ENCODE results near the gene PTPRZ1. TPM values are rescaled to one million over a fixed set of nuclear protein-coding genes. Genes with fewer than 3 reads are reported as not detected.

PTPRZ1 gene
- total and polyA plus RNA-seq, 2 of the 8 experiments (the other 6 are each of a cell fraction or from before 2014, with no cell fraction given) = 112 to 135 TPM

DNA sequence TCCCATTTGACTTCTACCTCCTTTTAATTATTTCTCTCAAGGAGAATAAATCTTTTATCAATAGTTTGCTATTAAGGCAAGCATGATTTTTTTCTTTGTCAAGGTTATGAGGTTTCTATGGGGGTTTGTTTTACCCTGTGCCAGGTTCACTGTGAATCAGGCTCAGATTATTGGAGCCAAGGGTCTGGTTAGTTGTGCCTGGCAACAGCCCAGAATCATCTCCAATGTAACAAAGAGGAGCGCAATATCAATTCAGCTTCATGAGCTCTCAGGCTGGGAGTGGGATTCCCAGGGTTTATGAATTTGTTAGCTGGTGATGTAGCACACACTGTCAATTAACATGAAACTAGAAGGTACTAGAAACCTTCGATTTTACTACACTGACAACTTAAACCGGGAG is 197.9 kb downstream of the PTPRZ1 start:
- no peak overlapping the region for H2AFZ ChIP-seq (ENCODE audit: low read length)
- no peak overlapping the region for H3K23ac ChIP-seq (ENCODE audit: insufficient read length)
- no peaks in the 10 kb centered on the region for H3K23me2 ChIP-seq (ENCODE audit: low read depth, low read length)
- FAIRE-seq (peak; percentile 28), DNase-seq (ENCODE audit: low read depth in 1 of 2, low spot score in 2 of 2) (no peak)
- no peaks in the 10 kb centered on the region for H3K79me2 ChIP-seq (ENCODE audit: control insufficient read depth in 1 of 2, insufficient read depth in 2 of 2, low read length in 2 of 2)
- no peak overlapping the region for H3K56ac ChIP-seq (replicated peaks; ENCODE audit: insufficient read length, low read depth, low read length)
- no peaks in the 10 kb centered on the region for H3K79me1 ChIP-seq (ENCODE audit: low read depth, low read length)
- no peak overlapping the region for H2BK15ac ChIP-seq (ENCODE audit: low read length)
- WGBS, 2 experiments (ENCODE audit: extremely low coverage in 1 of 2, insufficient coverage in 1 of 2, insufficient read length in 1 of 2, insufficient replicate concordance in 2 of 2, low coverage in 1 of 2, low lambda C conversion rate in 2 of 2, missing lambda C conversion rate in 1 of 2) = 81% methylated on average over 3 of the region's 3 CpGs; no CpG with 5 or more reads in 1 of the 2 experiments
- no peak overlapping the region for H3K27ac ChIP-seq (ENCODE audit: low read depth, low read length)
- H3K9ac ChIP-seq (replicated peaks in 1 of 4; ENCODE audit: extremely low read depth in 1 of 4, low read depth in 3 of 4, low read length in 3 of 4) = no peak overlapping the region
- H4K91ac ChIP-seq (replicated peaks; ENCODE audit: insufficient read length, low read length) = no peak overlapping the region
- no peak overlapping the region for H2BK20ac ChIP-seq (ENCODE audit: low read length)
- no peak overlapping the region for H2BK5ac ChIP-seq (ENCODE audit: low read depth, low read length)
- ChIA-PET POLR2A (ENCODE audit: partially characterized antibody) (interaction anchor here (0.7 to 1.0 kb wide), 3 partner anchors 8 to 12 kb away, joined by 3 to 4 read pairs (median 3); no protein-coding TSS in a partner anchor), CTCF (ENCODE audit: partially characterized antibody) (interaction anchor here (2.1 kb wide), 1 partner anchor 23 kb away, joined by 8 read pairs; no protein-coding TSS in a partner anchor)
- H3K27me3 ChIP-seq (replicated peaks in 1 of 4; ENCODE audit: control insufficient read depth in 3 of 4, extremely low read depth in 1 of 4, insufficient read depth in 3 of 4, low read length in 3 of 4) = no peaks in the 10 kb centered on the region
- no peaks in the 10 kb centered on the region for H3K4me1 ChIP-seq (replicated peaks in 1 of 4; ENCODE audit: control insufficient read depth in 3 of 4, insufficient read depth in 4 of 4, low read length in 3 of 4)
- H3K4ac ChIP-seq (replicated peaks; ENCODE audit: insufficient read length, low read depth, low read length) = no peak overlapping the region
- H2BK120ac ChIP-seq (replicated peaks; ENCODE audit: low read depth, low read length) = no peak overlapping the region
- H2BK12ac ChIP-seq (ENCODE audit: low read depth, low read length) = no peak overlapping the region
- H3K36me3 ChIP-seq (ENCODE audit: control insufficient read depth in 2 of 4, insufficient read depth in 4 of 4, low read length in 3 of 4) = peaks cover 0 to 20% (median 5%) of the 10 kb centered on the region in 4 experiments; a peak in 5 of 8 replicates
- H3K18ac ChIP-seq (ENCODE audit: extremely low read depth, low read length) = no peak overlapping the region
- no peaks in the 10 kb centered on the region for H3K9me3 ChIP-seq (ENCODE audit: insufficient read depth in 2 of 2, low read depth in 1 of 2, low read length in 1 of 2)
- no peaks in the 10 kb centered on the region for H4K20me1 ChIP-seq (replicated peaks in 1 of 2; ENCODE audit: control insufficient read depth in 1 of 2, insufficient read depth in 2 of 2, low read length in 2 of 2)
- H2AK5ac ChIP-seq (ENCODE audit: low read depth, low read length) = no peak overlapping the region
- H3K4me2 ChIP-seq (ENCODE audit: insufficient read depth in 1 of 2, low read depth in 2 of 2, low read length in 2 of 2) = no peak overlapping the region
- H3K4me3 ChIP-seq (ENCODE audit: extremely low read depth in 1 of 4, insufficient read depth in 2 of 4, low read depth in 3 of 4, low read length in 4 of 4) = no peak overlapping the region
- H4K8ac ChIP-seq (ENCODE audit: extremely low read depth, insufficient read depth, low read length) = no peak overlapping the region
- H3K14ac ChIP-seq (ENCODE audit: insufficient read length) = no peak overlapping the region
- H4K5ac ChIP-seq (ENCODE audit: insufficient read length, low read depth, low read length) = no peak overlapping the region
- TF ChIP-seq BACH1 (IDR thresholded peaks at IDR 0.05; ENCODE audit: low read length) (no peak), TAF1 (IDR thresholded peaks at IDR 0.05; ENCODE audit: low read depth, low read length) (no peak), YY1 (IDR thresholded peaks at IDR 0.05; ENCODE audit: low read depth, low read length) (no peak), POLR2A (IDR thresholded peaks at IDR 0.05; ENCODE audit: control extremely low read depth in 1 of 2, low read depth in 2 of 2, low read length in 2 of 2) (no peak; a peak in 1 of 3 replicates), FOSL1 (IDR thresholded peaks at IDR 0.05; ENCODE audit: insufficient read depth, low read depth, low read length) (no peak), RXRA (IDR thresholded peaks at IDR 0.05; ENCODE audit: insufficient read depth, low read depth, low read length) (no peak), SP2 (IDR thresholded peaks at IDR 0.05; ENCODE audit: low read length) (no peak), KDM4A (IDR thresholded peaks at IDR 0.05; ENCODE audit: low read depth, low read length, severe bottlenecking) (no peak), CBX5 (IDR thresholded peaks at IDR 0.05; ENCODE audit: low read depth, low read length) (no peak), SIRT6 (IDR thresholded peaks at IDR 0.05; ENCODE audit: low read length) (no peak), TBP (IDR thresholded peaks at IDR 0.05; ENCODE audit: low read depth, low read length) (no peak), TEAD4 (IDR thresholded peaks at IDR 0.05; ENCODE audit: low read depth, low read length) (no peak)

Data from H1 (cell line).